Transverse colon (tissue), 4 donors: ENCODE results near the gene NSD1. TPM values are rescaled to one million over a fixed set of nuclear protein-coding genes. Genes with fewer than 3 reads are reported as not detected.
"Not testable (repeated sequence)": the region's sequence is repeated elsewhere in the genome, so short reads cannot be mapped to it uniquely, and the experiment has no call there.

Source experiments
- DNase-seq: peaks from one replicate; pipeline ENCODE4 v3.0.0-alpha.2; 2019
- H3K27ac ChIP-seq, 4 donors: fragments of 200-600 bp; sonication (generic); 2 replicates each; pipeline ENCODE4 v1.5.1; 2016 to 2018; ENCODE audit warnings: inconsistent platforms in 4 of 4
- H3K27me3 ChIP-seq: fragments of 200-600 bp; sonication (generic); 2 replicates; pipeline ENCODE4 v1.5.1; 2017; ENCODE audit warnings: inconsistent platforms
- H3K36me3 ChIP-seq, 4 donors: fragments of 200-600 bp; sonication (generic); 2 replicates each; pipeline ENCODE4 v1.5.1; 2017 to 2019; ENCODE audit warnings: inconsistent platforms in 4 of 4
- H3K4me1 ChIP-seq, 4 donors: fragments of 200-600 bp; sonication (generic); 2 replicates each; pipeline ENCODE4 v1.5.1; 2017 to 2020; ENCODE audit warnings: inconsistent platforms in 4 of 4
- H3K4me3 ChIP-seq, 4 donors: fragments of 200-600 bp; sonication (generic); 1 replicate in 1 of 4; 2 replicates in 3 of 4; pipeline versions ENCODE4 v1.5.1 to v1.6.1; 2017 to 2019; ENCODE audit warnings: inconsistent platforms in 4 of 4
- H3K9me3 ChIP-seq, 2 donors: fragments of 200-600 bp; sonication (generic); 2 replicates each; pipeline ENCODE4 v1.5.1; 2017 to 2019; ENCODE audit warnings: inconsistent platforms in 2 of 2
- EP300 ChIP-seq: sonication (generic); formaldehyde crosslinking; IDR thresholded peaks from one replicate; pipeline ENCODE4 v1.6.1; 2017; ENCODE audit warnings: antibody characterized with exemption, low read depth
- POLR2A ChIP-seq: fragments of 450-650 bp; IDR thresholded peaks from one replicate; pipeline ENCODE4 v1.6.1; 2016; ENCODE audit warnings: antibody characterized with exemption, mild to moderate bottlenecking, moderate library complexity
- POLR2AphosphoS5 ChIP-seq, 3 donors: sonication (generic); formaldehyde crosslinking; IDR thresholded peaks; one replicate each; pipeline ENCODE4 v1.6.1; 2016; ENCODE audit warnings: antibody characterized with exemption in 3 of 3
- WGBS, 2 donors: methylation state at CpG; one replicate each; pipeline ENCODE4 v1.1.5; 2018; ENCODE audit warnings: low coverage in 1 of 2; 5-methylcytosine and 5-hydroxymethylcytosine counted together
- in situ Hi-C, 4 donors: fragments of 200-750 bp; cut with MboI; loops; one replicate each; pipeline versions ENCODE4 v1.15.0 to v1.15.1; 2017; ENCODE audit warnings: low sequenced_read_pairs in 3 of 4, low pct_ligation_motif_present in 1 of 4, low pct_unique_long_range_greater_than_20kb in 1 of 4
- intact Hi-C: fragments of 100-400 bp; cut with DNase I; formaldehyde crosslinking; loops from one replicate; pipeline ENCODE4 v1.15.1; 2023; ENCODE audit warnings: low total_unique reads
- total RNA-seq, 4 donors: library from RNA; depleted of rRNA; stranded (reverse); fragments of >200 nt; gene quantifications; one replicate each; pipeline ENCODE4 v1.1.0, GENCODE V29; 2016
- TF ChIP-seq, protein P1 (sequence below), 5 experiments: fragments of 200-600 bp in 3 of 5; fragments of 450-650 bp in 2 of 5; sonication (generic) in 3 of 5; IDR thresholded peaks; 1 replicate in 2 of 5; 2 replicates in 3 of 5; pipeline ENCODE4 v1.5.1; 2016 to 2017; ENCODE audit warnings: antibody characterized with exemption in 5 of 5, inconsistent platforms in 3 of 5, mild to moderate bottlenecking in 2 of 5, moderate library complexity in 1 of 5

The NSD1 gene
- total RNA-seq, 4 donors from 2014 or later, result 32.6 to 84.9 (median 60.7) TPM

- peaks cover 0 to 15% (median 4%) of the 10 kb centered on the region in 4 donors for H3K36me3 ChIP-seq
- in situ Hi-C loops, result loop anchor here in 1 of 4 donors (25.0 kb wide), 1 partner anchor 146 kb away; no protein-coding TSS in a partner anchor
These were observed 7.9 kb downstream of the NSD1 start for GRCh38 chr5:177141496-177141895.

DNA sequence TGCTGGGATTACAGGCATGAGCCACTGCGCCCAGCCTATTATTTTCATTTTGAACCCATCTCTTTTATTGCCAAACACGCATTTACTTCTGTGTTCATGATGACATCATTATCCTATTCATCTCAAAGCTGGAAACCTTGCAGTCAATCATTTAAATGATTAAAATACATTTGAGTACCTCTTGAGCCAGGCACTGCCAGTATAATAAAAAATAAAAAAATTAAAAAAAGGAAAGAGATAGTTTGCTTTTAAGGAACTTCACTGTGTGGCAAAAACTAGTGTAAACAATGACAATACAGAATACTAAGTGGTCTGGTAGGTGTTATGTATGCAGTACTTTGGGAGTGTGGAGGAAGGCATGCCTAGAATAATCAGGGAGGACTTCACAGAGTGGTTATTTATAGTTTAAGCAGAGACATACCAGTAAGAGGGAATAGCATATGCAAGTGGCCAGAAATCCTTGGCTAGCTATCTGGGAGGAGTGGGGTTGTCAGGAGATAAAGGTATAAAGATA is 8.6 kb downstream of the NSD1 start:
- no peaks in the 10 kb centered on the region for H3K9me3 ChIP-seq
- H3K4me3 ChIP-seq, result no peak overlapping the region
- 60 to 80% methylated on average over 2 of the region's 2 CpGs for WGBS, 2 donors
- no peak for DNase-seq
- TF ChIP-seq POLR2AphosphoS5 (IDR thresholded peaks at IDR 0.05) (no peak), EP300 (no peak), POLR2A (no peak)
- TF ChIP-seq, protein P1, sequence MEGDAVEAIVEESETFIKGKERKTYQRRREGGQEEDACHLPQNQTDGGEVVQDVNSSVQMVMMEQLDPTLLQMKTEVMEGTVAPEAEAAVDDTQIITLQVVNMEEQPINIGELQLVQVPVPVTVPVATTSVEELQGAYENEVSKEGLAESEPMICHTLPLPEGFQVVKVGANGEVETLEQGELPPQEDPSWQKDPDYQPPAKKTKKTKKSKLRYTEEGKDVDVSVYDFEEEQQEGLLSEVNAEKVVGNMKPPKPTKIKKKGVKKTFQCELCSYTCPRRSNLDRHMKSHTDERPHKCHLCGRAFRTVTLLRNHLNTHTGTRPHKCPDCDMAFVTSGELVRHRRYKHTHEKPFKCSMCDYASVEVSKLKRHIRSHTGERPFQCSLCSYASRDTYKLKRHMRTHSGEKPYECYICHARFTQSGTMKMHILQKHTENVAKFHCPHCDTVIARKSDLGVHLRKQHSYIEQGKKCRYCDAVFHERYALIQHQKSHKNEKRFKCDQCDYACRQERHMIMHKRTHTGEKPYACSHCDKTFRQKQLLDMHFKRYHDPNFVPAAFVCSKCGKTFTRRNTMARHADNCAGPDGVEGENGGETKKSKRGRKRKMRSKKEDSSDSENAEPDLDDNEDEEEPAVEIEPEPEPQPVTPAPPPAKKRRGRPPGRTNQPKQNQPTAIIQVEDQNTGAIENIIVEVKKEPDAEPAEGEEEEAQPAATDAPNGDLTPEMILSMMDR (IDR thresholded peaks at IDR 0.05), result no peak
- intact Hi-C loops, result no loop called here
- peaks cover 8 to 42% (median 12%) of the 10 kb centered on the region in 4 donors for H3K4me1 ChIP-seq
- peak overlapping the region in 1 of 4 donors; percentile 1 for H3K27ac ChIP-seq
- H3K27me3 ChIP-seq, result no peaks in the 10 kb centered on the region
- peaks cover 0 to 17% (median 7%) of the 10 kb centered on the region in 4 donors for H3K36me3 ChIP-seq
- in situ Hi-C loops, result loop anchor here in 1 of 4 donors (25.0 kb wide), 1 partner anchor 145 kb away; no protein-coding TSS in a partner anchor

More at GRCh38 chr5:177141496-177141895, 7.9 kb downstream of the NSD1 start:
- Histone ChIP-seq H3K27ac (peak overlapping the region in 2 of 4 donors; percentile 1 to 22), H3K4me3 (no peak overlapping the region), H3K27me3 (no peaks in the 10 kb centered on the region), H3K9me3 (no peaks in the 10 kb centered on the region), H3K4me1 (peaks cover 14 to 49% (median 17%) of the 10 kb centered on the region in 4 donors)
- intact Hi-C loops, result no loop called here
- 74 to 80% methylated on average over 3 of the region's 3 CpGs for WGBS, 2 donors
- no peak for DNase-seq
- TF ChIP-seq POLR2A, result no peak
- TF ChIP-seq, protein P1 (IDR thresholded peaks at IDR 0.05), result no peak
- TF ChIP-seq EP300, result no peak
- TF ChIP-seq POLR2AphosphoS5 (IDR thresholded peaks at IDR 0.05), result no peak

DNA sequence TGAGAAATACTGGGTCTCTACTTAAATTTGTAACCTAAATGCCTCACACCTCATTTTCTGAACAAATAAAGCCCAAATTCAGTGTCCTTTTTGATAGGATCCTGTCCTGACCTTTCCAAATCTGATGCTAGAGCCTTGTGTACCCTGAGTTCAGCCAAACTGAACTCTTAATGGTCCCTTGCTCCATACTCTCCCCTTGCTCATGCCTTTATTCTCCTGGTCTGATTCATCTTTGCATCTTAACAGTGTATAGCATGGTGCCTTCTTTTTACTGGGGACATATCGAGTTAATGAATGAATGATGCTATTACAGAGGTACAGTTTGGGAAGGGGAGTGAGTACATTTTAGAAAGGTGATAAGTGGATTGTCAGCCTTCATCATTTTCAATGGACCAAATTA is 9.2 kb downstream of the NSD1 start:
- Histone ChIP-seq H3K4me3 (no peak overlapping the region), H3K27me3 (no peaks in the 10 kb centered on the region), H3K9me3 (no peaks in the 10 kb centered on the region), H3K4me1 (peaks cover 2 to 36% (median 7%) of the 10 kb centered on the region in 4 donors), H3K36me3 (peaks cover 0 to 19% (median 7%) of the 10 kb centered on the region in 4 donors), H3K27ac (peak overlapping the region in 1 of 4 donors; percentile 1)
- intact Hi-C loops, result no loop called here
- DNase-seq, result no peak
- WGBS, 2 donors, result 90 to 100% methylated on average over 1 of the region's 1 CpG
- TF ChIP-seq POLR2AphosphoS5 (IDR thresholded peaks at IDR 0.05), result no peak
- TF ChIP-seq EP300, result no peak
- TF ChIP-seq, protein P1 (IDR thresholded peaks at IDR 0.05), result no peak
- TF ChIP-seq POLR2A, result no peak
- in situ Hi-C loops, result loop anchor here in 1 of 4 donors (25.0 kb wide), 1 partner anchor 145 kb away; no protein-coding TSS in a partner anchor

DNA sequence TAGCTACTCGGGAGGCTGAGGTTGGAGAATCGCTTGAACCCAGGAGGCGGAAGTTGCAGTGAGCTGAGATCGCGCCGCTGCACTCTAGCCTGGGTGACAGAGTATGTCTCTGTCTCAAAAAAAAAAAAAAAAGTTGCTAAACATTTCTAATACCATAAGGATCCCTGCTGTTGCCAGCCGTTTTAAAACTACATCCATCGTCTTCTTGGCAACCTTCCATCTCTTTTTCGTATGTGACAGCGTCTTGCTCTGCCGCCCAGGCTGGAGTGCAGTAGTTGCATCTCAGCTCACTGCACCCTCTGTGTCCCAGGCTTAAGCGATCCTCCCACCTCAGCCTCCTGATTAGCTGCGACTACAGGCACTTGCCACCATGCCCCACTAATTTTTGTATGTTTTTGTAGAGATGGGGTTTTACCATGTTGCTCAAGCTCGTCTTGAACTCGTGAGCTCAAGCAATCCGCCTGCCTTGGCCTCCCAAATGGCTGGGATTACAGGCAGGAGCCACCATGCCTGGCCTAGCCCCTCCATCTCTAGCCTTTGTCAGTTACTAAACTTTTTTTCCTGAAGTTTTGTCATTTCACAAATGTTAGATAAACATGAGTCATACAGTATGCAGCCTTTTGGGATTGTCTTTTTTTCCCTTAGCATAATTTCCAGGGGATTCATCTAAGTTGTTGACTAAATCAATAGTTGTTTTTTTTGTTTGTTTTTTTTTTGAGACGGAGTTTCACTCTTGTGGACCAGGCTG is 13.5 kb downstream of the NSD1 start:
- H3K36me3 ChIP-seq, result peaks cover 0 to 28% (median 7%) of the 10 kb centered on the region in 4 donors
- no peak for TF ChIP-seq POLR2A
- TF ChIP-seq, protein P1 (IDR thresholded peaks at IDR 0.05), result no peak
- no peak for TF ChIP-seq POLR2AphosphoS5 (IDR thresholded peaks at IDR 0.05)
- TF ChIP-seq EP300, result no peak
- 82 to 89% methylated on average over 16 to 17 of the region's 17 CpGs for WGBS, 2 donors
- H3K27me3 ChIP-seq, result no peaks in the 10 kb centered on the region
- H3K27ac ChIP-seq, result no peak overlapping the region
- H3K4me3 ChIP-seq, result no peak overlapping the region
- no peaks in the 10 kb centered on the region for H3K9me3 ChIP-seq
- intact Hi-C loops (no loop called here), in situ Hi-C loops (loop anchor here in 1 of 4 donors (25.0 kb wide), 1 partner anchor 140 kb away; no protein-coding TSS in a partner anchor)
- peaks cover 0 to 9% (median 5%) of the 10 kb centered on the region in 4 donors for H3K4me1 ChIP-seq
- DNase-seq, result no peak

- Histone ChIP-seq H3K4me1 (peaks cover 0 to 12% (median 7%) of the 10 kb centered on the region in 4 donors), H3K36me3 (peaks cover 0 to 28% (median 4%) of the 10 kb centered on the region in 4 donors)
- in situ Hi-C loops, DNase-seq, H3K9me3 ChIP-seq, H3K27ac ChIP-seq, intact Hi-C loops, H3K27me3 ChIP-seq, H3K4me3 ChIP-seq: not testable (repeated sequence)
- WGBS, 2 donors, result 91 to 93% methylated on average over 17 of the region's 17 CpGs
These were observed 16.5 kb downstream of the NSD1 start for GRCh38 chr5:177150061-177150460.
